ENCODE results near the gene SPTBN4.

The SPTBN4 gene

GRCh38 chr19:40420766-40421765 is 45.7 kb upstream of the SPTBN4 start:
- TF ChIP-seq CTCF (conservative IDR thresholded peaks at IDR 0.05; ENCODE audit: low read length) (peak; percentile 86), EZH2phosphoT487 (IDR thresholded peaks at IDR 0.05; ENCODE audit: borderline replicate concordance) (no peak)
- H4K20me1 ChIP-seq (ENCODE audit: insufficient read depth, low read length, poor library complexity, severe bottlenecking) = no peaks in the 10 kb centered on the region
- H3K9me2 ChIP-seq (replicated peaks; ENCODE audit: low read depth, low read length) = no peaks in the 10 kb centered on the region
- H3K36me3 ChIP-seq (ENCODE audit: insufficient read depth, low read length) = no peaks in the 10 kb centered on the region
- H3K9ac ChIP-seq (ENCODE audit: low read depth, low read length, poor library complexity, severe bottlenecking) = peak overlapping the region; percentile 70
- peak overlapping the region; percentile 80 for H2AFZ ChIP-seq (ENCODE audit: low read length)
- peak overlapping the region; percentile 73 for H3K4me3 ChIP-seq (ENCODE audit: low read length, poor library complexity, severe bottlenecking)
- H3K4me2 ChIP-seq (ENCODE audit: low read depth, low read length, poor library complexity, severe bottlenecking) = peak overlapping the region; percentile 85
- no peaks in the 10 kb centered on the region for H3K27me3 ChIP-seq (ENCODE audit: insufficient read depth, low read length, poor library complexity, severe bottlenecking)
- peaks cover 7% of the 10 kb centered on the region; the same call in 1 of the 2 replicates for H3K79me2 ChIP-seq (ENCODE audit: insufficient read depth, low read length)
- H3K4me1 ChIP-seq (ENCODE audit: insufficient read depth, low read length, poor library complexity, severe bottlenecking) = peaks cover 12% of the 10 kb centered on the region
- no peaks in the 10 kb centered on the region for H3F3A ChIP-seq (ENCODE audit: low read depth)
- H3K9me3 ChIP-seq (ENCODE audit: insufficient read depth, low read depth, low read length) = no peaks in the 10 kb centered on the region

GRCh38 chr19:40421993-40422747 is 44.6 kb upstream of the SPTBN4 start:
- no peaks in the 10 kb centered on the region for H3F3A ChIP-seq (ENCODE audit: low read depth)
- no peaks in the 10 kb centered on the region for H3K9me2 ChIP-seq (replicated peaks; ENCODE audit: low read depth, low read length)
- peaks cover 7% of the 10 kb centered on the region; the same call in 1 of the 2 replicates for H3K79me2 ChIP-seq (ENCODE audit: insufficient read depth, low read length)
- peak overlapping the region; percentile 85 for H3K4me2 ChIP-seq (ENCODE audit: low read depth, low read length, poor library complexity, severe bottlenecking)
- H3K4me3 ChIP-seq (ENCODE audit: low read length, poor library complexity, severe bottlenecking) = no peak overlapping the region
- TF ChIP-seq EZH2phosphoT487 (IDR thresholded peaks at IDR 0.05; ENCODE audit: borderline replicate concordance) (no peak), CTCF (conservative IDR thresholded peaks at IDR 0.05; ENCODE audit: low read length) (no peak)
- H4K20me1 ChIP-seq (ENCODE audit: insufficient read depth, low read length, poor library complexity, severe bottlenecking) = no peaks in the 10 kb centered on the region
- H2AFZ ChIP-seq (ENCODE audit: low read length) = no peak overlapping the region
- no peaks in the 10 kb centered on the region for H3K27me3 ChIP-seq (ENCODE audit: insufficient read depth, low read length, poor library complexity, severe bottlenecking)
- no peaks in the 10 kb centered on the region for H3K36me3 ChIP-seq (ENCODE audit: insufficient read depth, low read length)
- H3K4me1 ChIP-seq (ENCODE audit: insufficient read depth, low read length, poor library complexity, severe bottlenecking) = peaks cover 16% of the 10 kb centered on the region
- no peaks in the 10 kb centered on the region for H3K9me3 ChIP-seq (ENCODE audit: insufficient read depth, low read depth, low read length)
- peak overlapping the region; percentile 70 for H3K9ac ChIP-seq (ENCODE audit: low read depth, low read length, poor library complexity, severe bottlenecking)

GRCh38 chr19:40422748-40423566 is 43.8 kb upstream of the SPTBN4 start:
- Histone ChIP-seq H3K79me2 (ENCODE audit: insufficient read depth, low read length) (peaks cover 7% of the 10 kb centered on the region; the same call in 1 of the 2 replicates), H2AFZ (ENCODE audit: low read length) (no peak overlapping the region), H3K4me1 (ENCODE audit: insufficient read depth, low read length, poor library complexity, severe bottlenecking) (peaks cover 16% of the 10 kb centered on the region), H3K9me2 (replicated peaks; ENCODE audit: low read depth, low read length) (no peaks in the 10 kb centered on the region), H3K9me3 (ENCODE audit: insufficient read depth, low read depth, low read length) (no peaks in the 10 kb centered on the region), H3K36me3 (ENCODE audit: insufficient read depth, low read length) (no peaks in the 10 kb centered on the region), H3K4me2 (ENCODE audit: low read depth, low read length, poor library complexity, severe bottlenecking) (no peak overlapping the region), H3K27me3 (ENCODE audit: insufficient read depth, low read length, poor library complexity, severe bottlenecking) (no peaks in the 10 kb centered on the region), H3K4me3 (ENCODE audit: low read length, poor library complexity, severe bottlenecking) (no peak overlapping the region), H4K20me1 (ENCODE audit: insufficient read depth, low read length, poor library complexity, severe bottlenecking) (no peaks in the 10 kb centered on the region), H3K9ac (ENCODE audit: low read depth, low read length, poor library complexity, severe bottlenecking) (no peak overlapping the region), H3F3A (ENCODE audit: low read depth) (no peaks in the 10 kb centered on the region)
- TF ChIP-seq CTCF (conservative IDR thresholded peaks at IDR 0.05; ENCODE audit: low read length) = no peak
- no peak for TF ChIP-seq EZH2phosphoT487 (IDR thresholded peaks at IDR 0.05; ENCODE audit: borderline replicate concordance)

All from Loucy (cell line).